HEK293T (cell line): ENCODE measurements around the gene ESPN.
"Not testable (repeated sequence)": the region's sequence is repeated elsewhere in the genome, so short reads cannot be mapped to it uniquely, and the experiment has no call there.

Experiments
- CTCF ChIA-PET: fragments of 350-600 bp; formaldehyde crosslinking; extraction: SDS; loops from one replicate; lab custom pipeline; 2021; ENCODE audit warnings: antibody characterized with exemption, inconsistent platforms; lab: Yijun Ruan, JAX
- POLR2A ChIA-PET: fragments of 350-600 bp; formaldehyde crosslinking; extraction: SDS; loops from one replicate; lab custom pipeline; 2020; ENCODE audit warnings: antibody characterized with exemption, inconsistent platforms; lab: Yijun Ruan, JAX
- DNase-seq: peaks from one replicate; pipeline ENCODE4 v3.0.0; 2012; ENCODE audit warnings: mixed read lengths; ENCODE audit errors: extremely low spot score
- ARNT ChIP-seq: fragments of 450-650 bp; IDR thresholded peaks from 2 replicates; pipeline ENCODE4 v1.6.1; 2017; ENCODE audit warnings: mild to moderate bottlenecking
- BHLHE40 ChIP-seq: fragments of 450-650 bp; IDR thresholded peaks from 2 replicates; pipeline ENCODE4 v1.6.1; 2016; ENCODE audit warnings: mild to moderate bottlenecking, moderate library complexity, borderline replicate concordance
- CTBP1 ChIP-seq: fragments of 450-650 bp; IDR thresholded peaks from 2 replicates; pipeline ENCODE4 v1.6.1; 2016; ENCODE audit warnings: borderline replicate concordance
- ELF4 ChIP-seq: fragments of 450-650 bp; IDR thresholded peaks from 2 replicates; pipeline ENCODE4 v1.6.1; 2017; ENCODE audit warnings: antibody characterized with exemption
- FOXA1 ChIP-seq: fragments of 450-650 bp; IDR thresholded peaks from 2 replicates; pipeline ENCODE4 v1.6.1; 2016; ENCODE audit warnings: mild to moderate bottlenecking
- FOXK2 ChIP-seq: fragments of 450-650 bp; IDR thresholded peaks from 2 replicates; pipeline ENCODE4 v1.6.1; 2016; ENCODE audit warnings: mild to moderate bottlenecking
- FOXM1 ChIP-seq: fragments of 450-650 bp; IDR thresholded peaks from 2 replicates; pipeline ENCODE4 v1.6.1; 2017; ENCODE audit warnings: mild to moderate bottlenecking, borderline replicate concordance
- HDGF ChIP-seq: fragments of 450-650 bp; IDR thresholded peaks from 2 replicates; pipeline ENCODE4 v1.6.1; 2017; ENCODE audit warnings: antibody characterized with exemption, borderline replicate concordance
- L3MBTL2 ChIP-seq: fragments of 450-650 bp; conservative IDR thresholded peaks from 2 replicates; pipeline ENCODE4 v1.6.1; 2016; ENCODE audit warnings: mild to moderate bottlenecking
- LEF1 ChIP-seq: fragments of 450-650 bp; IDR thresholded peaks from 2 replicates; pipeline ENCODE4 v1.6.1; 2017; ENCODE audit warnings: mild to moderate bottlenecking, borderline replicate concordance
- NFRKB ChIP-seq: fragments of 450-650 bp; IDR thresholded peaks from 2 replicates; pipeline ENCODE4 v1.6.1; 2016; ENCODE audit warnings: mild to moderate bottlenecking, moderate library complexity
- SP1 ChIP-seq: fragments of 450-650 bp; IDR thresholded peaks from 2 replicates; pipeline ENCODE4 v1.6.1; 2017
- SUZ12 ChIP-seq: fragments of 450-650 bp; IDR thresholded peaks from 2 replicates; pipeline ENCODE4 v1.6.1; 2016; ENCODE audit warnings: mild to moderate bottlenecking
- TARDBP ChIP-seq: fragments of 450-650 bp; IDR thresholded peaks from 2 replicates; pipeline ENCODE4 v1.6.1; 2016
- ZNF384 ChIP-seq: fragments of 450-650 bp; IDR thresholded peaks from 2 replicates; pipeline ENCODE4 v1.6.1; 2016
- TF ChIP-seq, protein P1 (sequence below): fragments of 450-650 bp; IDR thresholded peaks from 2 replicates; pipeline ENCODE4 v1.6.1; 2016

ESPN gene

DNA sequence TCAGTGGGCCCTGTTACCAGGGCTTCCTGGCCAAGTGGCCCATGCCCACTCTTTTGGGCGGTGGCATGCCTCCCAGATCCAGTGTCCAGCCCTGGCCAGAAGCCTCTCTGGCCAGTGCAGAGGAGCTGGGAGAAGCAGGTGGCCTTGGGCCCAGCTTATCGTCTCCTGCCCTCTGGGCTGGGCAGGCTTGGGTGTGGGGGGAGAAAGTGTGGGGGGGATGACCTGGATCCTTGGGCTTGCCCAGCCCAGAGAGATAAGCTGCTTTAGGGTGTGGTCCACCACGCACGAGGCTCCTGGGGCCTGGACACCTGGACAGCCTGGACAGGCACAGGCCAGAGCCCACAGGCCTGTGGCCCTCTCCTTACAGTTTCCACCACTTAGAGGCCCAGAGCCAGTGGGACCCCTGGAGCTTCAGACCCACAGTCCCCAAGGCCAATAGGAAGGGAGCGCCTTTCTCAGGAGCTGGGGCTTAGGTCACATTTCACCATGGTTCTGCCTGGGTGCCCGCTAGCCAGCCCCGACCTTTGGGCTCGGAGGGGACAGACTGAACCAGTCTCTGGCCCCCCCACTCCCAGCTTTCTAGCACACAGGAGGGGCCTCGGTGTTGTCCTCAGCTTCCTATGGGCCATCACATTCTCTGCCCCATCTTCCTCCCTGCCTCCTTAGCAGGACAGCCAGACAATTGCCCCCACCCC lies 1.8 kb downstream of the ESPN start:
- POLR2A ChIA-PET = interaction anchor here (1.1 kb wide), 1 partner anchor 33 kb away, joined by 3 read pairs; no protein-coding TSS in a partner anchor
- no peak for TF ChIP-seq SUZ12
- DNase-seq = no peak
- CTCF ChIA-PET = interaction anchor here (1.1 to 1.3 kb wide), 2 partner anchors 12 to 78 kb away, joined by 3 to 6 read pairs; no protein-coding TSS in a partner anchor

DNA sequence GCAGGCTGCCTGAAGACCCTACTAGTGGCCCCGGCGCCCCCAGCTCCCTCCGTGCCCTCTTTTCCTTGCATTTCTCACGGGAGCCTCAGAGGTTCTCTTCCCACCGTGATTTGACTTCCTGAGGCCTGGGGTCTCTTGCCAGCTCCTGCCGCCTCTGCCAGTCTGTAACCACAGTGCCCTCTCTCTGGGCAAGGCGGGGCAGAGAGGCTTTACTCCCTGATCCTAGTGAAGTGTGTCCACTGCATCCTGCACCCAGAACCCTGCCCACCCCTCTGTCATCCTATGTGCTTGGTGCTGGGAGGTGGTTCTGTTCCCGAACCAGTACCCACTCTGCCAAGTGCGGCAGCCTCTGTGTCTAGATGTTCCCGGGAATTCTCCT lies 2.4 kb downstream of the ESPN start:
- POLR2A ChIA-PET = interaction anchor here (1.1 kb wide), 1 partner anchor 34 kb away, joined by 3 read pairs; no protein-coding TSS in a partner anchor
- CTCF ChIA-PET = interaction anchor here (0.6 to 1.3 kb wide), 3 partner anchors 11 to 174 kb away, joined by 3 to 7 read pairs (median 6); no protein-coding TSS in a partner anchor
- DNase-seq = no peak
- no peak for TF ChIP-seq ZNF384
- no peak for TF ChIP-seq HDGF
- no peak for TF ChIP-seq FOXK2

DNA sequence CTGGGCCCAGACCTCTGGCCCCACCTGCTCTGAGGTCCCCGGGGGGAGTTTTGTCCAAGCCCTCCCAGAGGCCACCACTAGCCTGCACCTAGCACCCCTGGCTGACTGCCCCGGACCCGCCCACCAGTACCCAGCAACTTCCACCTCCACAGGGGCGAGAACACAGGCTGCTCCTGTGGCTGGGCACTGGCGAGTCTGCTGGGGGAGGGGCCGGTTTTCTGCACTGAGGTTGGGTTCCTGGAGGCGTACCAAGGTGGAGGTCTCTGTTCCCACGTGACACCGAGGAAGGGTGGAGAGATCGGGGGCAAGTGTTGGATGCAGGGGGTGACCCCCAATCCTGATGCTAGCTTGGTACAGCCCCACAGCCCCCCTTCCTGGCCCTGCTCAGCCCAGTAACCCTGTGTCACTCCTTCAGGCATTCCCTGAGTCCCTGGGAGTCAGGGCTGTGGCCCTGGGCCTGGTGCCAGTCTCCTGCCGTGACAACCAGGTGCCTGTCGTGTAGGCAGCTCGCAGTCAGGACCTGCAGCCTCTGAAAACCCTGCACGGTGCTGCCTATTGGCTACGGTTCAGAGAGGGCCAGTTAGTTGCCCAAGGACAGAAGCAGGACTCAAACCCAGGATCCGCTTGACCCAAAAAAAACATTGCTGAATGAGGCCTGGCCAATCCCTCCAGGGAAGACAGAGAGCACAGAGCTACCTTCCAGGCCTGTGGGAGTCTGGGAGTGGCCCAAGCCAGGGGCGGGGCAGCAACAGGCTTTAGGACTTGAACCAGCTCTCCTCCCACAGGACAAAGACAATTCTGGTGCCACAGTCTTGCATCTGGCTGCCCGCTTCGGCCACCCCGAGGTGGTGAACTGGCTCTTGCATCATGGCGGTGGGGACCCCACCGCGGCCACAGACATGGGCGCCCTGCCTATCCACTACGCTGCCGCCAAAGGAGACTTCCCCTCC lies 3.1 kb downstream of the ESPN start:
- TF ChIP-seq HDGF (no peak), CTBP1 (no peak), LEF1 (no peak), ELF4 (no peak), ARNT (no peak), L3MBTL2 (no peak), BHLHE40 (no peak), FOXK2 (no peak), TARDBP (no peak), FOXA1 (no peak), NFRKB (no peak), SP1 (no peak), FOXM1 (no peak), SUZ12 (no peak), ZNF384 (no peak)
- TF ChIP-seq, protein P1, sequence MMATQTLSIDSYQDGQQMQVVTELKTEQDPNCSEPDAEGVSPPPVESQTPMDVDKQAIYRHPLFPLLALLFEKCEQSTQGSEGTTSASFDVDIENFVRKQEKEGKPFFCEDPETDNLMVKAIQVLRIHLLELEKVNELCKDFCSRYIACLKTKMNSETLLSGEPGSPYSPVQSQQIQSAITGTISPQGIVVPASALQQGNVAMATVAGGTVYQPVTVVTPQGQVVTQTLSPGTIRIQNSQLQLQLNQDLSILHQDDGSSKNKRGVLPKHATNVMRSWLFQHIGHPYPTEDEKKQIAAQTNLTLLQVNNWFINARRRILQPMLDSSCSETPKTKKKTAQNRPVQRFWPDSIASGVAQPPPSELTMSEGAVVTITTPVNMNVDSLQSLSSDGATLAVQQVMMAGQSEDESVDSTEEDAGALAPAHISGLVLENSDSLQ = no peak
- ChIA-PET POLR2A (no interaction called here), CTCF (interaction anchor here (0.6 to 1.0 kb wide), 2 partner anchors 10 to 174 kb away, joined by 4 to 7 read pairs; no protein-coding TSS in a partner anchor)
- DNase-seq = no peak

DNA sequence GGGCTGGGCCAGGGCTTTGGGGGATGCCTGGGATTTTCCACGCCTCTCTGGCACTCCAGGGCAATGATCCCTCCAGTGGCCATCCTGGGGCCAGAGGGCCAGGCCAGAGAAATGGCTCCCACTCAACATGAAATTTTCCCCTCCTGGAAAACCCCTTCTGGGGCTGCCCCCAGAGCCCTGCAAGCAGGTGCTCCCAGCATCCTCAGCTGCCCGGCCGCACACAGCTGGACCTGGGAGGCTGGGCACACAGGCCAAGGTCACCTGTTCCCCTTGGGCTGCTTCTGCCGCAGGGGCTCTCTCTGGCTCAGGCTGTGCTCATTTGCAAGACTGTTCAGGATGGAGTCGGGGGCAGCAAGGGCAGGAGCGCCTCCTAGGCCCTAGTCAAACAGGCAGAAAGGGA lies 3.9 kb downstream of the ESPN start:
- POLR2A ChIA-PET, DNase-seq: not testable (repeated sequence)
- CTCF ChIA-PET = interaction anchor here (1.0 kb wide), 1 partner anchor 10 kb away, joined by 4 read pairs; no protein-coding TSS in a partner anchor

DNA sequence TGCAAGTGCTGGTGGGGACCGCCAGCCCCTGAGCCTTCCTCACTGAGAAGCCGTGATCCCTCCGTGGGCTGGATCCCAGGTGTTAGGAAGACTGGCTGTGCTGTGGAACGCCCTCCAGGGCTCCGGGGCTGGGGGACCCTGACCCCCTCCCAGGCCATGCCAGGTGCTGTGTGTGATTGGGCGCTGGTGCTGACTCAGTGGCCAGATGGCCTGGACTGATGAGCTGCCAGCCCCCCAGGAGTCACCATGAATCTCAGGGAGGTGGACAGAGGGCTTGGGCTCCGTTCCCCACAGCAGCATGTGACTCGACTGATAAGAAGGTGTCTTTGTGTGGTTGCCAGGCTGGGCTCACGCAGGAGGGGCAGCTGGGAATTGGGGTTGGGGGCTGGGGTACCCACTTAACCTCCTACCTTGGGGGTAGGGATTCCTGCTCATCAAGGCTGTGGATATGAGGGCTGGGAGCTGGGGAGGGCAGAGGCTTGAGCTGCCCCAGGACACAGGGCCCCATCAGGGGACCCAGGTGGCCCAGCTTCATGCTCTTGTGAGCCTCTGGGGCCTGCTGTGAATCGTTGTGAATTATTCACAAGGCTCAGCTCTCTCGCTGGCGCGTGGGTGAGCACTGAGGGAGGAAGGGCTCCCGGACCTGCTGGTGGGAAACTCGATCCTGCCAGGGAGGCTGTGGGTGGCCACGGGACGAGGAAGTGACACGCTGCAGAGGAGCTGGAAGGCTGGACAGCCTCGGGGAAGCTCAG lies 5.3 kb downstream of the ESPN start:
- CTCF ChIA-PET = interaction anchor here (0.6 to 1.9 kb wide), 2 partner anchors 9 to 97 kb away, joined by 4 to 16 read pairs; no protein-coding TSS in a partner anchor
- DNase-seq, POLR2A ChIA-PET: not testable (repeated sequence)

DNA sequence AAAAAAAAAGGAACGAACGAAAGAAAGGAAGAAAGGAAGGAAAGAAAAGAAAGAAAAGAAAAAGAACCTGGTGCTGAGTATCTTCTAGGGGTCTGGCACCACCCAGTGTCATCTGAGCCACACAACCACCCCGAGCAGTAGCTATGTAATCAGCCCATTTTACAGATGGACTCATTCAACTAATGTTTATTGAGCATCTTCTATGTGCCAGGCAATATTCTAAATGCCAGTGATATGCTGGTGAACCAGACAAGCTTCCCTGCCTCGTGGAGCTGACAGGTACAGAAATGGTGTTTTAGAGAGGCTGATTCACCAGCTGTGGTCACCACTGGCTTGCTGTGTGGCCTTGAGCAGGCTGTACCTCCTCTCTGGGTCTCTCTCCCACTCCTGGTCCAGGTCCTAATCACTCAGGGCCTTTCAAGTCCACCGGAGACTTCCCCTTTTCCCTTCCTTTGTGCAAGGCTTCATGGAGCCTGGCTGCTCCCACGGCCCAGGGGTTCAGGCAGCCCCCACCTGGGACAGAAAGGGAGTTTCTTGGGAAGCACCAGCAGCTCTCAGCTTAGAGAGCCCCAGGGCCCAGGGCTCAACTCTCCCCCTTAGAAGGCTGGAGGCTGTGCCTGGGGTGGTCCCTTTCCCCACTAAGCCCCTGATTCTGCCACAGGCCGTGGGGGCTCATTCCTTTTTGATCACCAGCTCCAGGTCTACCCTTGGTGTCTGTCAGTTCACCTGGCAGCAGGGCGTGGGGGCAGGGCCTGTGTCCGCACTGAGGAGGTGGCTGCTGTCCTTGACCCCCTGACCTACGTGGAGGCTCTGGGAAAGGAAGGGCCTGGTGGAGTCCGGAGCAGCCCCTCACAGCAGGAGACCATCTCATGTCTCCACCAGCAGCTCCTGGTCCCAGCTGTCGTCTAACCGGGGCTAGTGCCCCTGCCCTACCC lies 7.3 kb downstream of the ESPN start:
- CTCF ChIA-PET = interaction anchor here (1.5 kb wide), 1 partner anchor 9 kb away, joined by 8 read pairs; no protein-coding TSS in a partner anchor
- POLR2A ChIA-PET, DNase-seq: not testable (repeated sequence)

DNA sequence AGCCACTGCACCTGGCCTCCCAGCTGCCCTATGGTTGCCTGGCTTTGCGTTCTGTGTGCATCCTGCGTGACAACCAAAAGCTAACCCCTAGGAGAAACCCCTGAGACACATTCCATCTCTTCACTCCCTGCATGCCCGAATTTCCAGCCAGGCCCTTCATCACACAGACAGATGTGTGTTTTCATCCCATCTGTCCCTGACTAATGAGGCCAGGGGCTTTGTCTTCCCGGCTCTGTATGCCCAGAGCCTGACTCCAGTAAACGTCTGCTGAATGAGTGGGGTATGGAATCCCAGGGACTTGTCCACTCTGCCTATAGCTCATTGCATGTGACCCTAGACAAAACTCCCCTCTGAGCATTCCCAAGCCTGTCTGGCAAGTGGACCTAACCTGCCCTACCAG lies 9.6 kb downstream of the ESPN start:
- TF ChIP-seq TARDBP (no peak), SP1 (no peak), LEF1 (no peak), SUZ12 (no peak), CTBP1 (no peak), FOXA1 (no peak), ARNT (no peak), L3MBTL2 (no peak), BHLHE40 (no peak), ELF4 (no peak), FOXK2 (no peak), HDGF (no peak), NFRKB (no peak), FOXM1 (no peak), ZNF384 (no peak)
- TF ChIP-seq, protein P1 = no peak
- no peak for DNase-seq
- CTCF ChIA-PET = interaction anchor here (0.7 to 1.7 kb wide), 2 partner anchors 11 to 91 kb away, joined by 3 read pairs; no protein-coding TSS in a partner anchor
- POLR2A ChIA-PET = no interaction called here
